Osteoblast (primary cell): ENCODE measurements around the gene TTLL12. TPM values are rescaled to one million over a fixed set of nuclear protein-coding genes. Genes with fewer than 3 reads are reported as not detected.

ENCODE experiments used
- DNase-seq: peaks from one replicate; pipeline ENCODE4 v3.0.0; 2011; ENCODE audit warnings: low spot score, mixed read lengths; ENCODE audit not compliant: insufficient read length; ENCODE audit errors: missing footprints
- H2AFZ ChIP-seq: 2 replicates; pipeline ENCODE4 v1.6.0; 2011; ENCODE audit warnings: mild to moderate bottlenecking, low read length
- H3K27ac ChIP-seq: 2 replicates; pipeline ENCODE4 v1.5.1; 2011; ENCODE audit warnings: mild to moderate bottlenecking, low read depth, low read length, moderate library complexity
- H3K27me3 ChIP-seq: 2 replicates; pipeline ENCODE4 v1.6.0; 2012; ENCODE audit warnings: mild to moderate bottlenecking, control low read depth, inconsistent platforms, low read length, moderate library complexity; ENCODE audit not compliant: insufficient read depth
- H3K36me3 ChIP-seq: 2 replicates; pipeline ENCODE4 v1.5.1; 2011; ENCODE audit warnings: mild to moderate bottlenecking, low read length, control low read depth, moderate library complexity; ENCODE audit not compliant: insufficient read depth
- H3K4me1 ChIP-seq: 2 replicates; pipeline ENCODE4 v1.5.1; 2011; ENCODE audit warnings: mild to moderate bottlenecking, low read length, control low read depth, moderate library complexity; ENCODE audit not compliant: insufficient read depth
- H3K4me2 ChIP-seq: 2 replicates; pipeline ENCODE4 v1.6.0; 2011; ENCODE audit warnings: mild to moderate bottlenecking, low read length; ENCODE audit not compliant: insufficient read depth
- H3K4me3 ChIP-seq: fragments of 200-600 bp; sonication (generic); 3 replicates; pipeline ENCODE4 v1.5.1; 2012; ENCODE audit warnings: mild to moderate bottlenecking, low read length, inconsistent platforms; ENCODE audit not compliant: insufficient read depth
- H3K79me2 ChIP-seq: 2 replicates; pipeline ENCODE4 v1.6.0; 2012; ENCODE audit warnings: mild to moderate bottlenecking, low read length, control low read depth, inconsistent platforms; ENCODE audit not compliant: insufficient read depth
- H3K9me3 ChIP-seq: 2 replicates; pipeline ENCODE4 v1.5.1; 2011; ENCODE audit warnings: low read depth, low read length, control low read depth
- H4K20me1 ChIP-seq: 2 replicates; pipeline ENCODE4 v1.6.0; 2012; ENCODE audit warnings: mild to moderate bottlenecking, low read length, control low read depth; ENCODE audit not compliant: insufficient read depth
- CTCF ChIP-seq: IDR thresholded peaks from 2 replicates; pipeline ENCODE4 v1.5.1; 2011; ENCODE audit warnings: mild to moderate bottlenecking, low read depth, low read length, moderate library complexity; ENCODE audit errors: extremely low read depth
- total RNA-seq: library from RNA; depleted of rRNA; stranded (reverse); fragments of >200 nt; gene quantifications from 2 replicates; pipeline ENCODE4 v1.2.3, GENCODE V29; 2012

The TTLL12 gene
- total RNA-seq, 1 donor: 29.0 TPM

GRCh38 chr22:43226377-43227238 lies 39.7 kb upstream of the TTLL12 start:
- H3K9me3 ChIP-seq: no peaks in the 10 kb centered on the region
- no peak overlapping the region for H3K4me2 ChIP-seq
- no peaks in the 10 kb centered on the region for H3K36me3 ChIP-seq
- TF ChIP-seq CTCF: no peak
- H4K20me1 ChIP-seq: no peaks in the 10 kb centered on the region
- no peaks in the 10 kb centered on the region for H3K79me2 ChIP-seq
- H3K4me3 ChIP-seq: no peak overlapping the region
- no peak overlapping the region for H2AFZ ChIP-seq
- no peak for DNase-seq
- no peaks in the 10 kb centered on the region for H3K27me3 ChIP-seq
- no peaks in the 10 kb centered on the region for H3K4me1 ChIP-seq
- no peak overlapping the region for H3K27ac ChIP-seq

GRCh38 chr22:43225609-43226008 lies 38.7 kb upstream of the TTLL12 start:
- no peaks in the 10 kb centered on the region for H3K9me3 ChIP-seq
- H3K27me3 ChIP-seq: no peaks in the 10 kb centered on the region
- H3K36me3 ChIP-seq: no peaks in the 10 kb centered on the region
- H3K27ac ChIP-seq: no peak overlapping the region
- no peaks in the 10 kb centered on the region for H3K79me2 ChIP-seq
- TF ChIP-seq CTCF: no peak
- H3K4me1 ChIP-seq: no peaks in the 10 kb centered on the region
- H2AFZ ChIP-seq: no peak overlapping the region
- H3K4me2 ChIP-seq: no peak overlapping the region
- H3K4me3 ChIP-seq: no peak overlapping the region
- no peaks in the 10 kb centered on the region for H4K20me1 ChIP-seq
- no peak for DNase-seq

GRCh38 chr22:43222987-43223386 lies 36.1 kb upstream of the TTLL12 start:
- Histone ChIP-seq H3K9me3 (no peaks in the 10 kb centered on the region), H3K27me3 (no peaks in the 10 kb centered on the region), H3K27ac (no peak overlapping the region), H3K4me2 (no peak overlapping the region), H2AFZ (no peak overlapping the region), H4K20me1 (no peaks in the 10 kb centered on the region), H3K36me3 (no peaks in the 10 kb centered on the region), H3K79me2 (no peaks in the 10 kb centered on the region), H3K4me3 (no peak overlapping the region), H3K4me1 (no peaks in the 10 kb centered on the region)
- DNase-seq: no peak
- TF ChIP-seq CTCF: no peak

- no peak for DNase-seq
- H3K27me3 ChIP-seq: no peaks in the 10 kb centered on the region
Observed at GRCh38 chr22:43222262-43222661, 35.3 kb upstream of the TTLL12 start.

More at GRCh38 chr22:43222262-43222661, 35.3 kb upstream of the TTLL12 start:
- no peak overlapping the region for H3K4me2 ChIP-seq
- H2AFZ ChIP-seq: no peak overlapping the region
- no peaks in the 10 kb centered on the region for H3K9me3 ChIP-seq
- TF ChIP-seq CTCF: no peak
- H3K79me2 ChIP-seq: no peaks in the 10 kb centered on the region
- no peak overlapping the region for H3K27ac ChIP-seq
- no peak overlapping the region for H3K4me3 ChIP-seq
- H3K36me3 ChIP-seq: no peaks in the 10 kb centered on the region
- H3K4me1 ChIP-seq: no peaks in the 10 kb centered on the region
- no peaks in the 10 kb centered on the region for H4K20me1 ChIP-seq
